Adrenal gland (tissue), 5 donors: ENCODE results near the gene CUX1.

Experiments
- POLR2A ChIP-seq, 2 donors: fragments of 450-650 bp; IDR thresholded peaks; one replicate each; pipeline ENCODE4 v1.6.1; 2017; ENCODE audit warnings: antibody characterized with exemption in 2 of 2, mild to moderate bottlenecking in 2 of 2, moderate library complexity in 1 of 2
- TF ChIP-seq, protein P1 (sequence below), 6 experiments: fragments of 450-650 bp in 4 of 6; fragments of 200-600 bp in 2 of 6; sonication (generic) in 1 of 6; IDR thresholded peaks; 1 replicate in 5 of 6; 2 replicates in 1 of 6; pipeline versions ENCODE4 v1.5.1 to v1.8.0; 2016 to 2021; ENCODE audit warnings: antibody characterized with exemption in 6 of 6, mild to moderate bottlenecking in 2 of 6, moderate library complexity in 1 of 6
- donor health status: DM: no; HTN: no; CAD: no.

DNA sequence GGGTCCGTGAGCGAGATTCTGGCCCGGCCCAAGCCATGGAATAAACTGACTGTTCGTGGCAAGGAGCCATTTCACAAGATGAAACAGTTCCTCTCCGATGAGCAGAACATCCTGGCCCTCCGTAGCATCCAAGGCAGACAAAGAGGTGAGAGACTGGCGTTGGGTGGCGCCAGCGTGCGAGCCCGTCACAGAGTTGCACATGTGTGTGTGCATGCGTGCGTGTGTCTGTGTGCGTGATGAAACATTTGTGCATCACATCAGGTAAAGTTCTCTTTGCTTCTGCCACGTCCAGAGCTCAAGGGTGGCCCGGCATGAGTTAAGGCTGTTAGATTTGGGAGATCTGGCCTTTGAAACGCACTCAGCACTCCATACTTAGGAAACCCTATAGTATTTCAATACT is 379.7 kb downstream of the CUX1 start:
- TF ChIP-seq, protein P1, sequence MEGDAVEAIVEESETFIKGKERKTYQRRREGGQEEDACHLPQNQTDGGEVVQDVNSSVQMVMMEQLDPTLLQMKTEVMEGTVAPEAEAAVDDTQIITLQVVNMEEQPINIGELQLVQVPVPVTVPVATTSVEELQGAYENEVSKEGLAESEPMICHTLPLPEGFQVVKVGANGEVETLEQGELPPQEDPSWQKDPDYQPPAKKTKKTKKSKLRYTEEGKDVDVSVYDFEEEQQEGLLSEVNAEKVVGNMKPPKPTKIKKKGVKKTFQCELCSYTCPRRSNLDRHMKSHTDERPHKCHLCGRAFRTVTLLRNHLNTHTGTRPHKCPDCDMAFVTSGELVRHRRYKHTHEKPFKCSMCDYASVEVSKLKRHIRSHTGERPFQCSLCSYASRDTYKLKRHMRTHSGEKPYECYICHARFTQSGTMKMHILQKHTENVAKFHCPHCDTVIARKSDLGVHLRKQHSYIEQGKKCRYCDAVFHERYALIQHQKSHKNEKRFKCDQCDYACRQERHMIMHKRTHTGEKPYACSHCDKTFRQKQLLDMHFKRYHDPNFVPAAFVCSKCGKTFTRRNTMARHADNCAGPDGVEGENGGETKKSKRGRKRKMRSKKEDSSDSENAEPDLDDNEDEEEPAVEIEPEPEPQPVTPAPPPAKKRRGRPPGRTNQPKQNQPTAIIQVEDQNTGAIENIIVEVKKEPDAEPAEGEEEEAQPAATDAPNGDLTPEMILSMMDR (IDR thresholded peaks at IDR 0.05), result no peak
- no peak for TF ChIP-seq POLR2A (IDR thresholded peaks at IDR 0.05)
